ENCODE results near the gene PSMB8.

PSMB8 gene

GRCh38 chr6:32792901-32793435 lies 50.9 kb downstream of the PSMB8 start:
- DNase-seq: no peak

Data from HCEC 1CT (cell line).